GM19467 (cell line): Measurements from ENCODE around the gene CPA4.
"Not testable (repeated sequence)": the region's sequence is repeated elsewhere in the genome, so short reads cannot be mapped to it uniquely, and the experiment has no call there.

ENCODE experiments used
- ATAC-seq: cut with Tn5 transposase; IDR thresholded peaks from one replicate; pipeline ENCODE4 v1.9.1; 2021; ENCODE audit warnings: mild to moderate bottlenecking, moderate library complexity; ENCODE audit not compliant: unreplicated experiment

CPA4 gene

GRCh38 chr7:130299866-130300265, 6.9 kb downstream of the CPA4 start:
- no peak for ATAC-seq

GRCh38 chr7:130301501-130302020, 8.6 kb downstream of the CPA4 start:
- ATAC-seq = no peak

- no peak for ATAC-seq
Observed at GRCh38 chr7:130302649-130303048, 9.7 kb downstream of the CPA4 start.

GRCh38 chr7:130303127-130303526, 10.2 kb downstream of the CPA4 start:
- ATAC-seq = no peak

- no peak for ATAC-seq
Observed at GRCh38 chr7:130303551-130303950, 10.6 kb downstream of the CPA4 start.

GRCh38 chr7:130303982-130304381, 11.0 kb downstream of the CPA4 start:
- ATAC-seq = no peak

DNA sequence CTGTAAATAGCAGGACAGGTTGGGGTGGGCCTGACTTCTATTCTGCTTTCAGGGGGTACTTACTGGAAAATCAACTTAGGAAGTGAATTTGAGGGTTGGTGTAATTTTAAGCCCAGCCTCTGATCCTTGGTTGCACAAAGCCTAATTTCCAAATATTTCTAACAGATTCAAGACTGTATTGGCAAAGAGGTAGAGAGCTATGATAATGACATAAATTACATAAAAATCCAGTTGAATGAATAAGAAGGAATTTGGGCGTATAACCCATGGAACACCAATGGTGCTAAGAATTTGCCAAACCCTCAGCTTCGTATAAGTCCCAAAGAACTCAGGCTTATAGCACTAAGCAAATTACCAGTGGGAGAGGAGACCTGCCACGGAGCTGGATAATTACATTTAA, 11.9 kb downstream of the CPA4 start:
- no peak for ATAC-seq

DNA sequence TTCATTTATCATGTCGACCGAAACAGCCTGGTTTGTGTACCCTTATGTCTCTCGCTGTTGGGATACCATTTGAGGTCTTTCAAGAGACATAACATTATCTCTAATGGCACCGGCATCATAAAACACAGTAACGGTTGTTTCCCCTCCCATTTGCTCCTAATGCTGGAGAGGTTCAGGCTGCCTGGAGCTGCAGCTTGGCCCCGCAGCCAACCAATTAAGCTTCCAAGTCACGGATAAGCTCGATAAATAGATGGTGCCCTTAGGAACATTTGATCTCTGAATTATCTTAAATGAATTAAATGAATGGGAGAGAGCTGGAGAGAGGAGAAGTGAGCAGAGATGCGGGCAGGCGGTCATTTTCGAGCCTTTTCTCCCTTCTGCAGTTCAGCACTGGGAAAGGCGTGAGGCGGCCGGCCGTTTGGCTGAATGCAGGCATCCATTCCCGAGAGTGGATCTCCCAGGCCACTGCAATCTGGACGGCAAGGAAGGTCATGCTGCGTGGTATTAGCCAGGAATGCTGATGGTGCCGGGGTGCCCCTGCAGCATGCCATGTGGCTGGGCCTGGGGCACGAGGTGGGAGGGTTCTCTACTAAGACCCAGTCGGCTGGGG, 12.6 kb downstream of the CPA4 start:
- ATAC-seq = no peak

DNA sequence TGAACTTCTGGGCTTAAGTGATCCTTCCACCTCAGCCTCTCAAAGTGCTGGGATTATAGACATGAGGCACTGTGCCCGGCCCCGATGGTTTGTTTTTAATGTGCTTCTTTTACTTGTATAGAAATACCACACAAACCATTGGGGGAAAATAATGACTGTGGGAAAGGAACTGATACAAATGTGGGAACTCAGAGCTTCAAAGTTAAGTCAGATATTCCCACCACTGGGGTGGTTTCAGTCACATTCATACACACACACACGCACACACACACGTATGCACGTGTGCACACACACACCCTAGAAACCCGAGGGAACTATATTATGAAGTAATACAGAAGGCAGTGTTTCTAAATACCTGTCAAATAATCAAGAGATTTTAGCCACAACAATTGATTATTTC, 17.0 kb downstream of the CPA4 start:
- no peak for ATAC-seq

- ATAC-seq = no peak
Observed at GRCh38 chr7:130314305-130314704, 21.3 kb downstream of the CPA4 start.

GRCh38 chr7:130319541-130319940, 26.6 kb downstream of the CPA4 start:
- ATAC-seq = no peak

GRCh38 chr7:130321542-130322229, 28.7 kb downstream of the CPA4 start:
- not testable (repeated sequence) for ATAC-seq

DNA sequence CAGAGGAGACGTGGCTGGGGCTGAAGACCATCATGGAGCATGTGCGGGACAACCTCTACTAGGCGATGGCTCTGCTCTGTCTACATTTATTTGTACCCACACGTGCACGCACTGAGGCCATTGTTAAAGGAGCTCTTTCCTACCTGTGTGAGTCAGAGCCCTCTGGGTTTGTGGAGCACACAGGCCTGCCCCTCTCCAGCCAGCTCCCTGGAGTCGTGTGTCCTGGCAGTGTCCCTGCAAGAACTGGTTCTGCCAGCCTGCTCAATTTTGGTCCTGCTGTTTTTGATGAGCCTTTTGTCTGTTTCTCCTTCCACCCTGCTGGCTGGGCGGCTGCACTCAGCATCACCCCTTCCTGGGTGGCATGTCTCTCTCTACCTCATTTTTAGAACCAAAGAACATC, 29.7 kb downstream of the CPA4 start:
- ATAC-seq = no peak

- ATAC-seq = no peak
Observed at GRCh38 chr7:130324306-130324943, 31.5 kb downstream of the CPA4 start.

DNA sequence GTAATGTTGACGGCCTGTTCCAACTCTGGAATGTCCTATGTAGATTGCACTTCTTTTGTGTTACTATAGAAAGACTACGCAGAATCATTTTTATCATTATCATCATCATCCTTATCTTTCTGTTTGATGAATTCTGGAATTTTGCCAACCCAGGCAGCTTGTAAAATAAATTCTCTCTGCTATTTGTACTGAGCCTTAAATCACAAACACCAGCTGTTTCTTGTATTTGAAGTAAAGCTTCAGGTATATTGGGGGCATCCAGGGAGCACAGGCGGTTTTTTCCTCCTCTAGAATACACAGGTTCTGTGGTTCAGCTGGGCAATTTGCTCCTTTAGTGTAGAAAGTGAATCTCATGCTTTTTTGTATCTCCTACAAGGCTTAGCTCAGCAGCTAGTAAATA, 36.7 kb downstream of the CPA4 start:
- ATAC-seq = no peak

GRCh38 chr7:130332259-130333053, 39.5 kb downstream of the CPA4 start:
- no peak for ATAC-seq

DNA sequence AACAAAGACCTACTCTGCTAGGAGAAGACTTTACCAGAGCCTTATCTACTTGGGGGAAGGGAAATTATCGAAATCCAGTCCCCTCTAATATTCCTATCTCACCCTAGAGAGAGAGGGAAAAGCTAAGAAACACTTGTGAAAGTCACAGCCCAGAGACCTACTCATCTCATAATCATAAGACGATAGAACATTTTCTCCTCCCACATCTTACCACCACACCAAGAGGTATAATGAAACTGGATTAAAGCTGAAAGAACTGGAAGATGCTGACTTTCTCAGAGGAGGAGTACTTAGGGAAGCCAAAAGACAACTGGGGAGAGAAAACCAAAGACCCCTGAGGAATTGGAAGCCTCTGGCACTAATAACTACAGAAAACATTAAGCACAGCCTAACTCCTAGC, 40.9 kb downstream of the CPA4 start:
- ATAC-seq = no peak

DNA sequence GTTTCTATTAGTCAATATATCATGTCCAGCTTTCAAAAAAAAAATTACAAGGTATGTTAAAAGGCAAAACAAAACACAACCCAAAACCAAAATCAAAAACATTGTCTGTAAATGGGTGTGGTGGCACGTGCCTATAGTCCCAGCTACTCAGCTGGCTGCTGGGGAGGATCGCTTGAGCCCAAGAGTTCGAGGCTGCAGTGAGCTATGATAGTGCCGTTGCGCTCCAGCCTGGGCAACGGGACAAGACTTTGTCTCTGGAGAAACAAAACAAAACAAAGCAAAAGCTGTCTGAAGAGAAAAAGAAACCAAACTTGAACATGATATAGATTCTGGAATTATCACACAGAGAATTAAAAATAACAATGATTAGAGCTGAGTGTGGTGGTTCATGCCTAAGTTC, 41.3 kb downstream of the CPA4 start:
- no peak for ATAC-seq

DNA sequence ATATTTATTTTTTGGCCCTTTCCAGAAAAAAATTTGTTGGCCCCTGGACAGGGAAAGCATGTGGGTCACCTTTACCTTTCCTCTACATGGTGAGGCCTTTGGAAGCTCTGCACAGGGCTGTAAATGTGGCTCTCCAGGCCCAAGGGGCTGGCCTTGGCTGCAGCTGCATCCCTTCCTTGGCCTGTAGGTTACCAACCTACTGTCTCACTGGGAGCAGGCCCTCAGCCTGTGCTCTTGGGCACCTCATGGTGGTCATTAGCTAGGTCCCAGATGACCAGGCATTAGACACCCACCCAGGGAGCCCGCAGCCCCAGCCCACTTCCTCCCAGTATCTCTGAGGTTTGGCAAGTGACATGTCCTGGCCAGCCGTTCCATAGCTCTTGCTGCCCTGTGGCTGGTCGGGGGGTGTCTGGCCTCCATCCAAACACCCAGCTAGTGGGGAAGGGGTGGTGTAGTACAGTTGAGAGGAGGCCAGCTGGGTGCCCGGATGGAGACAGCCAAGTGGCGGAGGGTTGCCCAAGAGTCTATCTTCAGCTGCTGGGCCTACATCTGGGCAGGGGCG, 44.5 kb downstream of the CPA4 start:
- ATAC-seq = no peak

GRCh38 chr7:130338233-130338632, 45.3 kb downstream of the CPA4 start:
- ATAC-seq = no peak

DNA sequence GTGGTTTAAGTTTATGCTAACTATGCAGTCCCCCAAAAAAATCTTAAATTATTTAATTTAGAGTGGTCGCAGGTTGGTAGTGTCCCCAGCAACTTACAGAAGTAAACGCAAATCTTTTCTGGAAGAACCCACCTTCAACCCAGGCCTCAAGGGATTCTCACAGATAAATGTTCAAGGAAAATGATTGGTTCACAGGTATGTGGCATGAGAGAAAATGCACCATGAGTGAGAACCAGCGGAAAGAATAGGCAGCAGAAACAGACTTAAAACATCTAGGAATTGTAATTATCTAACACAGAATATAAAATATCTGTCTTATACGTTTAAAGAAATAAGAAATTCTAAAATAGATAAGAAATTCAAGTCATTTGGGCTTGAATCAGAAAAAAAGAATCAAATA, 48.9 kb downstream of the CPA4 start:
- no peak for ATAC-seq
